ENCODE measurements around the gene APRT. TPM values are rescaled to one million over a fixed set of nuclear protein-coding genes. Genes with fewer than 3 reads are reported as not detected.

APRT gene
- total and polyA plus RNA-seq, 9 of the 15 experiments (the other 6 are each of a cell fraction or from before 2014, with no cell fraction given), result 41.7 to 409 (median 146) TPM

GRCh38 chr16:88861359-88861758 lies 49.6 kb upstream of the APRT start:
- ChIA-PET POLR2A (no interaction called here), CTCF (ENCODE audit: low intra/inter-chr PET ratio) (no interaction called here)
- FAIRE-seq (no peak), DNase-seq (ENCODE audit: extremely low read depth in 1 of 4, low spot score in 3 of 4) (no peak), ATAC-seq (no peak)
- Histone ChIP-seq H3K9ac (ENCODE audit: insufficient read depth in 1 of 2, low read depth in 2 of 2, low read length in 2 of 2) (peak overlapping the region in 1 of 2 experiments; percentile 40; a peak in 1 of 4 replicates), H3K9me3 (replicated peaks; ENCODE audit: control insufficient read depth, insufficient read depth, low read depth, low read length) (no peaks in the 10 kb centered on the region), H3K79me2 (ENCODE audit: control insufficient read depth, insufficient read depth, low read length) (peaks cover 16% of the 10 kb centered on the region), H3K36me3 (ENCODE audit: control insufficient read depth, insufficient read depth, low read length) (peaks cover 40% of the 10 kb centered on the region; the same call in 2 of the 3 replicates), H3K4me1 (replicated peaks in 1 of 2; ENCODE audit: control insufficient read depth in 2 of 2, insufficient read depth in 2 of 2, low read length in 2 of 2) (peaks cover 4 to 53% of the 10 kb centered on the region in 2 experiments; a peak in 4 of 5 replicates), H4K20me1 (replicated peaks; ENCODE audit: control insufficient read depth, insufficient read depth, low read length) (0 out of 2 replicates have a peak, but pooled peaks cover 4% of the 10 kb centered on the region), H3K4me2 (ENCODE audit: insufficient read depth, low read length) (no peak overlapping the region), H2AFZ (ENCODE audit: low read depth, low read length) (no peak overlapping the region), H3K4me3 (no peak overlapping the region), H3K9me1 (ENCODE audit: control insufficient read depth, insufficient read depth, low read length) (no peaks in the 10 kb centered on the region), H3K27ac (ENCODE audit: extremely low read depth, low read depth, low read length) (no peak overlapping the region), H3K27me3 (ENCODE audit: control insufficient read depth in 2 of 2, insufficient read depth in 2 of 2, low read length in 2 of 2) (no peaks in the 10 kb centered on the region)
- TF ChIP-seq ZNF395 (CRISPR knock-in tag; IDR thresholded peaks at IDR 0.05) (no peak), POLR2H (tag; IDR thresholded peaks at IDR 0.05; ENCODE audit: low read depth) (no peak), BDP1 (IDR thresholded peaks at IDR 0.05; ENCODE audit: insufficient read depth, insufficient read length) (no peak), STAT5A (IDR thresholded peaks at IDR 0.05; ENCODE audit: borderline replicate concordance, low read length) (no peak), GTF2E2 (tag; IDR thresholded peaks at IDR 0.05) (no peak), ZNF444 (CRISPR knock-in tag; IDR thresholded peaks at IDR 0.05) (no peak), PRDM10 (IDR thresholded peaks at IDR 0.05; ENCODE audit: partially characterized antibody) (no peak)
- in situ Hi-C loops (cut with MboI) (no loop called here), intact Hi-C loops (cut with micrococcal nuclease) (no loop called here)
- WGBS (ENCODE audit: insufficient coverage, low coverage, missing lambda C conversion rate), result 89% methylated on average over 13 of the region's 19 CpGs
- BruUV-seq (replicated peaks), result no TSS peak
